Adipocyte (in vitro differentiated cells): ENCODE data around the gene AGGF1.
"Not testable (repeated sequence)": the region's sequence is repeated elsewhere in the genome, so short reads cannot be mapped to it uniquely, and the experiment has no call there.

Experiments
- DNase-seq: peaks from one replicate; pipeline ENCODE4 v3.0.0-alpha.2; 2015; ENCODE audit warnings: low read depth
- H3K27me3 ChIP-seq: replicated peaks from 2 replicates; pipeline ENCODE4 v1.7.0; 2013; ENCODE audit warnings: mild to moderate bottlenecking, low read length, moderate library complexity; ENCODE audit not compliant: control insufficient read depth, insufficient read depth
- H3K36me3 ChIP-seq: 2 replicates; pipeline ENCODE4 v1.7.0; 2013; ENCODE audit warnings: low read length, mild to moderate bottlenecking, moderate library complexity; ENCODE audit not compliant: control insufficient read depth, insufficient read depth, severe bottlenecking
- H3K4me1 ChIP-seq: 2 replicates; pipeline ENCODE4 v1.7.0; 2013; ENCODE audit warnings: mild to moderate bottlenecking, low read length, moderate library complexity; ENCODE audit not compliant: control insufficient read depth, insufficient read depth
- H3K4me3 ChIP-seq: 2 replicates; pipeline ENCODE4 v1.7.0; 2013; ENCODE audit warnings: mild to moderate bottlenecking, low read length, moderate library complexity
- H3K9ac ChIP-seq: 2 replicates; pipeline ENCODE4 v1.7.0; 2013; ENCODE audit warnings: mild to moderate bottlenecking, low read length, moderate library complexity
- H3K9me3 ChIP-seq: 2 replicates; pipeline ENCODE4 v1.7.0; 2013; ENCODE audit warnings: mild to moderate bottlenecking, low read length, moderate library complexity; ENCODE audit not compliant: control insufficient read depth

The AGGF1 gene

DNA sequence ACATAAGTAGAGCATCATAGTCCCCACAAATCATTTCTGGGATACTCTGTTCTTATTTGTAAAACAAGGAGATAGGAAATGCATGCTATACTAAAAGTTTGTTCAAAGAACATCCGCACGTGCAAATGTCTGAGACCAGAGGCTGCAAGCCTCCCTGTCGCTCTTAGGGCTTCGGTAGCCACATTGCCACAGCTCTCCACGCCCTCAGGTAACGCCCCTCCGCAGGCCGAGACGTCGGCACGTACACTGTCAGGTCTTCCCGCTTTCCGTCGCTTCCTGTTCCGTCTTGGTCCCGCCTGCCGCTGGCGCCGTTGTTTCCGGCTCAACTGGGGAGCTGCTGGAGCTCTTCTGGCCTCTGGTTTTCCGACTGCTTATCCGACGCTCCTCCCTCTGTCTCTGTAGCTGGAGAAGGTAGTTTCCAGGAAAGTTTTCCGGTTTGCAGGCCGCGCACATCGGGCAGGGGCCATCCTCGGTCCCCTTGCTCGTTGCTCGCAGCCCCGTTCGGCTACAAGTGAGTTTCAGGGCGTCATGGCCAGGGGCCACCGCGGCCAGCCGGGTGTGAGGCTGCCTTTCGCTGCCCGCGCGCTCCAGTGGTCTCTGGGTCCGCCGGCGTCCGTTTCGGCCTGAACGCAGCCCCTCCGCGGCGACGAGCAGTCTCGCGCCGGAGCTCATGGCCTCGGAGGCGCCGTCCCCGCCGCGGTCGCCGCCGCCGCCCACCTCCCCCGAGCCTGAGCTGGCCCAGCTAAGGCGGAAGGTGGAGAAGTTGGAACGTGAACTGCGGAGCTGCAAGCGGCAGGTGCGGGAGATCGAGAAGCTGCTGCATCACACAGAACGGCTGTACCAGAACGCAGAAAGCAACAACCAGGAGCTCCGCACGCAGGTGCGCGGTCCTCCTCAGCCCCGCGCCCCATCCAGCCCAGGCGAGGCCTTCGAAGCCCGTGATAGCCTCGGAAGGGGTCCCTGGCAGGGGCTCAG lies at the start of gene AGGF1:
AGGF1 (plus strand) TSS at position 308 of the 975 bp plus-strand sequence; CDS start at position 671, 363 bp downstream.
- peak; percentile 96 for DNase-seq
- no peaks in the 10 kb centered on the region for H3K9me3 ChIP-seq
- H3K36me3 ChIP-seq, result peaks cover 4% of the 10 kb centered on the region
- peak within 1 kb of the TSS; percentile 95 for H3K9ac ChIP-seq
- H3K4me1 ChIP-seq, result peaks cover 12% of the 10 kb centered on the region
- peak within 1 kb of the TSS; percentile 95 for H3K4me3 ChIP-seq
- H3K27me3 ChIP-seq, result no peaks in the 10 kb centered on the region

GRCh38 chr5:76980518-76981144 lies 49.6 kb upstream of the AGGF1 start:
- DNase-seq, result no peak
- H3K9me3 ChIP-seq, result no peaks in the 10 kb centered on the region

DNA sequence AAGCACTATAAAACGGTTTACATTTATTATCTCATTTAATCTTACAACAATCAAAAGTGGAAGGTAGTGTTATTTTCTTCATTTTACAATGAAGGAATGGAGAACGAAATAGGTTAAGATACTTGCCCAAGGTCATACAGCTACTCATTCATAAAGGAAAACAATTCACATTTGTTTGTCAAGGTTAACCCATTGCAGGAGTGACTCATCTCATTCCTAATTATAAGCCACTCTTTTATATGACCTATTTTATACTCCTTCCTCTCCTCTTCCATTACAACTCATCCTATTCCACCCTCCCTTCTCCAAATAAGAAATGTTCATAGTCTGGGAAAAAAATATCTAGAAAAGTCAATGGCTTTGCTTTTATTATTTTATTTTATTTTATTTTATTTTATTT lies 47.8 kb upstream of the AGGF1 start:
- no peaks in the 10 kb centered on the region for H3K9me3 ChIP-seq
- no peaks in the 10 kb centered on the region for H3K36me3 ChIP-seq
- H3K4me3 ChIP-seq, result no peak overlapping the region
- no peaks in the 10 kb centered on the region for H3K4me1 ChIP-seq
- no peak overlapping the region for H3K9ac ChIP-seq
- peaks cover 9% of the 10 kb centered on the region for H3K27me3 ChIP-seq
- no peak for DNase-seq

More at GRCh38 chr5:76980518-76981144, 49.6 kb upstream of the AGGF1 start:
- no peaks in the 10 kb centered on the region for H3K4me1 ChIP-seq
- H3K27me3 ChIP-seq, result peaks cover 11% of the 10 kb centered on the region
- H3K4me3 ChIP-seq, result no peak overlapping the region
- no peaks in the 10 kb centered on the region for H3K36me3 ChIP-seq
- H3K9ac ChIP-seq, result no peak overlapping the region

DNA sequence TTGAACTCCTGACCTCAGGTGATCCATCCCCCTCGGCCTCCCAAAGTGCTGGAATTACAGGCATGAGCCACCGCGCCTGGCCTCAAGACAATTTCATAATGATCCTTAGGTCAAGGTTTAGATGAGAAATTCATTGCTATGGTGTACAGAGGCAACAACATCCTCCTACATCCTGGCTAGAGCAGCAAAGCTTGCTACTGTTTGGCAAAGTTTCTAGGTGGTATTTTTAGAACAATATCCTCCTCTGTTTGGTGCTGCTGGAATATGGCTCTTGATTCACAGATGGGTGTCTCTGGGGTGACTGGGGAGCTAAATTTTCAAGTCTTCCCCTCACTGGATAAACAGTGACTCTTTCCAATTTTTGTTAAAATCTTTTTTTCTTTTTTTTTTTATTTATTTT lies 46.7 kb upstream of the AGGF1 start:
- H3K4me3 ChIP-seq, result no peak overlapping the region
- H3K9me3 ChIP-seq, result no peaks in the 10 kb centered on the region
- no peaks in the 10 kb centered on the region for H3K36me3 ChIP-seq
- no peak for DNase-seq
- no peak overlapping the region for H3K9ac ChIP-seq
- no peaks in the 10 kb centered on the region for H3K4me1 ChIP-seq
- peaks cover 5% of the 10 kb centered on the region for H3K27me3 ChIP-seq

GRCh38 chr5:76986825-76987526 lies 43.2 kb upstream of the AGGF1 start:
- no peaks in the 10 kb centered on the region for H3K36me3 ChIP-seq
- no peak for DNase-seq

DNA sequence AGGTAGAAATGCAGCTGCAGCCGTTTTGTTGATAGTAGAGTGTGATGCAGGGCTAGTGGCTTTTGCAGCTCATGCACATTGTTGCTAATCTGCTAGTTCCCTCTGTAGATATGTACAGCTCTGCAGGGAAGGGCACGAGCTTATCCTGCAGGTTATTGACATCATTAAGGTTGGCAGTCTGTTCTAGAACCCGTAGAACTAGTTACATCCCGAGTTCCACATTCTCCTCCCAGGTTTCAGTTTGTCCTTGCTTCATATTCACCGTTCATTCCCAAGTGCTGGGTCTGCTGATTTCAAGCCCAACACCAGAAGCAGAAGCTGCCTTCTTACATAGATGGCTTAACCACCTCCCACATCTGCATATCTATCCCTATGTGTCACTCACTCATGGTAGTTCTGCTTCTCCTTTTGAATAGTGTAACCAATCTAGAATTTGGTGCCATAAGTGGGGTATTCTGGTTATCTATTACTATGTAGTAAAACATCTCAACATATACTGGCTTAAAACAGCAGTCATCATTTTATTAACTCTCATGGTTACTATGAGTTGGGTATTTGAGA lies 39.2 kb upstream of the AGGF1 start:
- DNase-seq, result no peak
- no peak overlapping the region for H3K4me3 ChIP-seq

More at GRCh38 chr5:76986825-76987526, 43.2 kb upstream of the AGGF1 start:
- Histone ChIP-seq H3K9me3 (no peaks in the 10 kb centered on the region), H3K4me3 (no peak overlapping the region), H3K4me1 (no peaks in the 10 kb centered on the region), H3K27me3 (peaks cover 5% of the 10 kb centered on the region), H3K9ac (no peak overlapping the region)

DNA sequence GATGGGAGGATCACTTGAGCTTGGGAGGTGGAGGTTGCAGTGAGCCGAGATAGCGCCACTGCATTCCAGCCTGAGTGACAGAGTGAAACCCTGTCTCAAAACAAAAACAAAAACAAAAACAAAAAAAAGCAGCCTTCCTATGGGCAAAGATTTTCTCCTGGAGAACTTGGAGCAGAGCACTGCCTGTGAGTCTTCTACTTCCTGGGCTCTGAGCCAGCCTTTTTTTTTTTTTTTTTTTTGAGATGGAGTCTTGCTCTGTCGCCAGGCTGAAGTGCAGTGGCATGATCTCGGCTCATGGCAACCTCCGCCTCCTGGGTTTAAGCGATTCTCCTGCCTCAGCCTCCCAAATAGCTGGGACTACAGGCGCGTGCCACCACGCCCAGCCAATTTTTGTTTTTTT lies 36.8 kb upstream of the AGGF1 start:
- not testable (repeated sequence) for H3K4me1 ChIP-seq, H3K27me3 ChIP-seq, H3K36me3 ChIP-seq, H3K9me3 ChIP-seq, H3K9ac ChIP-seq, DNase-seq, H3K4me3 ChIP-seq

More for the DNA sequence above, 39.2 kb upstream of the AGGF1 start:
- no peak overlapping the region for H3K9ac ChIP-seq
- no peaks in the 10 kb centered on the region for H3K36me3 ChIP-seq
- no peaks in the 10 kb centered on the region for H3K9me3 ChIP-seq
- H3K27me3 ChIP-seq, result peaks cover 5% of the 10 kb centered on the region
- no peaks in the 10 kb centered on the region for H3K4me1 ChIP-seq

DNA sequence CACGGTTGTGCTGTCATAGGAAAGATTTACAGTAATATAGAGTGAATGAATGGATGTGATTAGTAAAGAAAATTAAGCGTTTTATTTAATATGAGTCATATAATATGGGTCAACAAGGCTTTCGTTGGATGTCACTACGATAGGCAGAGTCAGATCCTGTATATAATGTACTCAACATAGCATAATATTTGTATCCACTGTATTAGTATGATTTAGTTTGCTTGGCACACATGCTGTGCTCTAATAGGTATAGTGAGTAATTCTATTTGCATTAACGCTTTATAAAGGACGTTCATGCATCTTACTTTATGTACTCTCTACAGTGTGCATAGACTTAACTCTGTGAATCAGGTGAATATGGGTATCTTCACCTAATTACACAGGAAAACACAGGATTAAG lies 35.9 kb upstream of the AGGF1 start:
- Histone ChIP-seq H3K9ac (no peak overlapping the region), H3K27me3 (peaks cover 2% of the 10 kb centered on the region), H3K4me1 (no peaks in the 10 kb centered on the region), H3K9me3 (no peaks in the 10 kb centered on the region), H3K4me3 (no peak overlapping the region), H3K36me3 (no peaks in the 10 kb centered on the region)
- no peak for DNase-seq

GRCh38 chr5:76998251-76998650 lies 32.0 kb upstream of the AGGF1 start:
- H3K9ac ChIP-seq, H3K4me3 ChIP-seq, H3K27me3 ChIP-seq, H3K36me3 ChIP-seq, H3K9me3 ChIP-seq, DNase-seq, H3K4me1 ChIP-seq: not testable (repeated sequence)

DNA sequence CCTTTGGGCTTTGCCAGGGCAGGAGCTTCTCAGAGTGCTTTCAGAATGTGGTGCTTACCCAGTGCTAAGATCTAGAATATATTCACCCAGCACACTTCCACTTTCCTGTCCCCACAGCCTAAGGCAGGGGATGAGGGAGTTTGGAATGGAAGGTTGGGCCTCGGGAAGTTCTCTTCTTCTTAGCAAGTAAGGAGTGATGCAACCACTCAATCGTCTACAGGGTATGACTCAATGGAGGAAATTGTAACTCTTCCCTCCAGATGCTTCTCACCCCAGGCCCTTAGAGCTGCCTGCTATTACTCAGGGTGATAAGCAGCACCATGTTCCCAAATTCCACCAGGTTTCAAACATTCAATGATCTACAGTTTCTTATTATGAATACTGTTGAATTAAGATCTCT lies 30.8 kb upstream of the AGGF1 start:
- Histone ChIP-seq H3K4me3 (no peak overlapping the region), H3K4me1 (no peaks in the 10 kb centered on the region), H3K9me3 (no peaks in the 10 kb centered on the region), H3K36me3 (no peaks in the 10 kb centered on the region), H3K27me3 (peaks cover 2% of the 10 kb centered on the region), H3K9ac (no peak overlapping the region)
- peak; percentile 61 for DNase-seq

- peaks cover 5% of the 10 kb centered on the region for H3K27me3 ChIP-seq
- H3K9me3 ChIP-seq, result no peaks in the 10 kb centered on the region
- H3K4me1 ChIP-seq, result no peaks in the 10 kb centered on the region
- no peak for DNase-seq
- H3K4me3 ChIP-seq, result no peak overlapping the region
- H3K9ac ChIP-seq, result no peak overlapping the region
- H3K36me3 ChIP-seq, result no peaks in the 10 kb centered on the region
Measured at GRCh38 chr5:77003246-77003645, 27.0 kb upstream of the AGGF1 start.
